Calu3 (cell line): Measurements from ENCODE around the gene JARID2. TPM values are rescaled to one million over a fixed set of nuclear protein-coding genes. Genes with fewer than 3 reads are reported as not detected.

ENCODE experiments used
- BruUV-seq: library from RNA; stranded (reverse); fragments of 400-500 nt; replicated peaks from 2 replicates; lab custom pipeline; 2021; lab: Mats Ljungman, UMichigan
- CTCF ChIA-PET: fragments of 300-600 bp; sonication (Branson Sonifier 250); formaldehyde crosslinking; loops from one replicate; lab custom pipeline; 2022; ENCODE audit warnings: antibody characterized with exemption; lab: Charles Lee
- DNase-seq: peaks from one replicate; pipeline ENCODE4 v3.0.0; 2022
- H3K27ac Mint-ChIP-seq: one replicate; pipeline ENCODE4 v1.8.0; 2022; ENCODE audit warnings: mixed read lengths; ENCODE audit not compliant: unreplicated experiment
- H3K27me3 Mint-ChIP-seq: one replicate; pipeline ENCODE4 v1.8.0; 2022; ENCODE audit warnings: mixed read lengths; ENCODE audit not compliant: unreplicated experiment
- H3K36me3 Mint-ChIP-seq: one replicate; pipeline ENCODE4 v1.8.0; 2022; ENCODE audit warnings: mild to moderate bottlenecking, moderate library complexity, mixed read lengths; ENCODE audit not compliant: insufficient read depth, unreplicated experiment
- H3K4me1 Mint-ChIP-seq: one replicate; pipeline ENCODE4 v1.8.0; 2022; ENCODE audit warnings: mild to moderate bottlenecking, low read depth, mixed read lengths; ENCODE audit not compliant: unreplicated experiment
- H3K4me3 Mint-ChIP-seq: one replicate; pipeline ENCODE4 v1.8.0; 2022; ENCODE audit warnings: mild to moderate bottlenecking, low read depth, moderate library complexity, mixed read lengths; ENCODE audit not compliant: unreplicated experiment
- H3K9me3 Mint-ChIP-seq: one replicate; pipeline ENCODE4 v1.8.0; 2022; ENCODE audit warnings: low read depth, mixed read lengths; ENCODE audit not compliant: unreplicated experiment
- intact Hi-C: fragments of 100-400 bp; cut with micrococcal nuclease; formaldehyde crosslinking; loops from one replicate; pipeline ENCODE4 v1.10.0; 2022; ENCODE audit not compliant: unreplicated experiment
- total RNA-seq: library from RNA; stranded (reverse); gene quantifications from 2 replicates; pipeline ENCODE4 v1.2.3, GENCODE V29; 2022
- TF ChIP-seq, protein P1 (sequence below): fragments of 200-600 bp; IDR thresholded peaks from one replicate; pipeline ENCODE4 v1.8.0; 2022; ENCODE audit warnings: antibody characterized with exemption; ENCODE audit not compliant: unreplicated experiment

JARID2 gene
- total RNA-seq, 1 experiment from 2014 or later = 9.4 TPM

DNA sequence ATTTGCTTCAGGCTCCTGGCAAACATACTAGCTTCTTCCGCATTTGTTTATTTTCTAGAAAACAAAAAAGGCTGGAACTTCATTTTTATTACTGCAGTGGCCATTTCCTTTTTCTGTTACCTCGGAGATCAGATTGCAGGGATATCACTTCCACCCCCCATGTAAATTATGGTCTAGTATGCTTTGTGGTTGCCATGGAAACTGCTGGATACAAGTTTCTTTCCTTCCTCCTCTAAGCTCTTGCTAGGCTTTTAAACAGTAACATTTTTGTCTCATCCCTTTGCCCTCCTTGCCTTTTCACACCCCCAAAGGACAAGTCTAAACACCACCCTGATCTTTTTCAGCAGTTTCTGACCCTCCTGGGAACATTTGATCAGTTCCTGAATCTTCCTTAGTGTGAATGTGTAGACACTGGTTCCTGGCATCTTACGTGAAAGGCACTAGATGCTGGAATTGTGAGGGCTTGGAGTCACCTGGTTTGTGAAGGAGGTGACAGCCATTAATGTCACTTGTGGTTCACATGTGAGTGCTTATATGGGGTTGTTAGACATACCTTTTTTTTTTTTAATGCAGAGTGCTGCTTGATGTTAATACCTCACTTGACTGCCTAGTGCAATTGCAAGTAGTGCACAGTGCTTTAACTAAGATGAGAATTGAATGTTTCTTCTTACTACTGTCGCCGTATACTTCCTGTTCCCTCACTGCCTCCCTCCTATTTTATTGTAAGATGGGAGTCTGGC, 181.6 kb downstream of the JARID2 start:
- H3K4me1 Mint-ChIP-seq = peaks cover 16% of the 10 kb centered on the region
- intact Hi-C loops = no loop called here

GRCh38 chr6:15429141-15430110, 183.6 kb downstream of the JARID2 start:
- no peaks in the 10 kb centered on the region for H3K9me3 Mint-ChIP-seq
- no peak overlapping the region for H3K27ac Mint-ChIP-seq
- peaks cover 16% of the 10 kb centered on the region for H3K4me1 Mint-ChIP-seq
- no peak overlapping the region for H3K4me3 Mint-ChIP-seq
- BruUV-seq = no TSS peak
- no peak for DNase-seq
- CTCF ChIA-PET = no interaction called here
- TF ChIP-seq, protein P1, sequence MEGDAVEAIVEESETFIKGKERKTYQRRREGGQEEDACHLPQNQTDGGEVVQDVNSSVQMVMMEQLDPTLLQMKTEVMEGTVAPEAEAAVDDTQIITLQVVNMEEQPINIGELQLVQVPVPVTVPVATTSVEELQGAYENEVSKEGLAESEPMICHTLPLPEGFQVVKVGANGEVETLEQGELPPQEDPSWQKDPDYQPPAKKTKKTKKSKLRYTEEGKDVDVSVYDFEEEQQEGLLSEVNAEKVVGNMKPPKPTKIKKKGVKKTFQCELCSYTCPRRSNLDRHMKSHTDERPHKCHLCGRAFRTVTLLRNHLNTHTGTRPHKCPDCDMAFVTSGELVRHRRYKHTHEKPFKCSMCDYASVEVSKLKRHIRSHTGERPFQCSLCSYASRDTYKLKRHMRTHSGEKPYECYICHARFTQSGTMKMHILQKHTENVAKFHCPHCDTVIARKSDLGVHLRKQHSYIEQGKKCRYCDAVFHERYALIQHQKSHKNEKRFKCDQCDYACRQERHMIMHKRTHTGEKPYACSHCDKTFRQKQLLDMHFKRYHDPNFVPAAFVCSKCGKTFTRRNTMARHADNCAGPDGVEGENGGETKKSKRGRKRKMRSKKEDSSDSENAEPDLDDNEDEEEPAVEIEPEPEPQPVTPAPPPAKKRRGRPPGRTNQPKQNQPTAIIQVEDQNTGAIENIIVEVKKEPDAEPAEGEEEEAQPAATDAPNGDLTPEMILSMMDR = no peak
- no peaks in the 10 kb centered on the region for H3K27me3 Mint-ChIP-seq
- H3K36me3 Mint-ChIP-seq = peaks cover 4% of the 10 kb centered on the region
- intact Hi-C loops = no loop called here

More for the DNA sequence above, 181.6 kb downstream of the JARID2 start:
- Mint-ChIP-seq H3K27me3 (no peaks in the 10 kb centered on the region), H3K4me3 (no peak overlapping the region), H3K27ac (no peak overlapping the region), H3K36me3 (peaks cover 4% of the 10 kb centered on the region), H3K9me3 (no peaks in the 10 kb centered on the region)
- CTCF ChIA-PET = no interaction called here
- BruUV-seq = no TSS peak
- TF ChIP-seq, protein P1 = no peak
- no peak for DNase-seq

- TF ChIP-seq, protein P1 = no peak
- DNase-seq = no peak
- no peak overlapping the region for H3K27ac Mint-ChIP-seq
Measured at GRCh38 chr6:15430186-15430585, 184.3 kb downstream of the JARID2 start.

GRCh38 chr6:15430931-15431405, 185.1 kb downstream of the JARID2 start:
- intact Hi-C loops = no loop called here
- CTCF ChIA-PET = interaction anchor here (1.1 kb wide), 1 partner anchor 14 kb away, joined by 3 read pairs; no protein-coding TSS in a partner anchor
- DNase-seq = no peak
- Mint-ChIP-seq H3K27ac (no peak overlapping the region), H3K27me3 (no peaks in the 10 kb centered on the region), H3K36me3 (peaks cover 4% of the 10 kb centered on the region), H3K9me3 (peaks cover 2% of the 10 kb centered on the region), H3K4me1 (peaks cover 16% of the 10 kb centered on the region), H3K4me3 (no peak overlapping the region)
- BruUV-seq = no TSS peak
- TF ChIP-seq, protein P1 = no peak

More at GRCh38 chr6:15430186-15430585, 184.3 kb downstream of the JARID2 start:
- H3K4me1 Mint-ChIP-seq = peaks cover 16% of the 10 kb centered on the region
- intact Hi-C loops = no loop called here
- CTCF ChIA-PET = no interaction called here
- BruUV-seq = no TSS peak
- H3K9me3 Mint-ChIP-seq = peaks cover 2% of the 10 kb centered on the region
- H3K36me3 Mint-ChIP-seq = peaks cover 4% of the 10 kb centered on the region
- no peak overlapping the region for H3K4me3 Mint-ChIP-seq
- H3K27me3 Mint-ChIP-seq = no peaks in the 10 kb centered on the region
